ENCODE results near the gene AP5Z1. TPM values are rescaled to one million over a fixed set of nuclear protein-coding genes. Genes with fewer than 3 reads are reported as not detected.

Gene AP5Z1
- total RNA-seq, 1 donor from 2014 or later = 40.5 TPM

GRCh38 chr7:4814433-4814832 lies 39.0 kb downstream of the AP5Z1 start:
- no peak for TF ChIP-seq CTCF (IDR thresholded peaks at IDR 0.05)
- no peak for TF ChIP-seq POLR2A (IDR thresholded peaks at IDR 0.05)
- no peak for TF ChIP-seq POLR2AphosphoS5 (IDR thresholded peaks at IDR 0.05; ENCODE audit: insufficient read depth in 1 of 2, low read depth in 1 of 2)
- no peaks in the 10 kb centered on the region for H3K9me3 ChIP-seq
- H3K36me3 ChIP-seq = no peaks in the 10 kb centered on the region
- H3K27ac ChIP-seq = no peak overlapping the region
- H3K4me3 ChIP-seq = no peak overlapping the region
- no peak for DNase-seq (ENCODE audit: extremely low spot score in 2 of 2)
- intact Hi-C loops (cut with DNase I) = no loop called here
- H3K4me1 ChIP-seq = peaks cover 9% of the 10 kb centered on the region
- H3K27me3 ChIP-seq = no peaks in the 10 kb centered on the region

- H3K4me1 ChIP-seq = peaks cover 9% of the 10 kb centered on the region
- intact Hi-C loops (cut with DNase I) = no loop called here
- no peak for TF ChIP-seq POLR2AphosphoS5 (IDR thresholded peaks at IDR 0.05; ENCODE audit: insufficient read depth in 1 of 2, low read depth in 1 of 2)
- TF ChIP-seq POLR2A (IDR thresholded peaks at IDR 0.05) = no peak
- no peak for TF ChIP-seq CTCF (IDR thresholded peaks at IDR 0.05)
- no peaks in the 10 kb centered on the region for H3K9me3 ChIP-seq
- H3K4me3 ChIP-seq = no peak overlapping the region
- DNase-seq (ENCODE audit: extremely low spot score in 2 of 2) = no peak
- no peaks in the 10 kb centered on the region for H3K36me3 ChIP-seq
- no peak overlapping the region for H3K27ac ChIP-seq
- H3K27me3 ChIP-seq = no peaks in the 10 kb centered on the region
These were observed 39.7 kb downstream of the AP5Z1 start for GRCh38 chr7:4815121-4815520.

- TF ChIP-seq POLR2A (IDR thresholded peaks at IDR 0.05) = no peak
- no peak for TF ChIP-seq CTCF (IDR thresholded peaks at IDR 0.05)
- no peak for TF ChIP-seq POLR2AphosphoS5 (IDR thresholded peaks at IDR 0.05; ENCODE audit: insufficient read depth in 1 of 2, low read depth in 1 of 2)
- Histone ChIP-seq H3K36me3 (no peaks in the 10 kb centered on the region), H3K4me3 (no peak overlapping the region), H3K4me1 (peaks cover 9% of the 10 kb centered on the region), H3K27me3 (no peaks in the 10 kb centered on the region), H3K9me3 (no peaks in the 10 kb centered on the region), H3K27ac (no peak overlapping the region)
- intact Hi-C loops (cut with DNase I) = no loop called here
- no peak for DNase-seq (ENCODE audit: extremely low spot score in 2 of 2)
These were observed 40.4 kb downstream of the AP5Z1 start for GRCh38 chr7:4815609-4816418.

GRCh38 chr7:4816419-4817080 lies 41.1 kb downstream of the AP5Z1 start:
- H3K9me3 ChIP-seq = no peaks in the 10 kb centered on the region
- intact Hi-C loops (cut with DNase I) = no loop called here
- peaks cover 9% of the 10 kb centered on the region for H3K4me1 ChIP-seq
- H3K4me3 ChIP-seq = no peak overlapping the region
- H3K27me3 ChIP-seq = no peaks in the 10 kb centered on the region
- DNase-seq (ENCODE audit: extremely low spot score in 2 of 2) = no peak
- H3K27ac ChIP-seq = no peak overlapping the region
- no peaks in the 10 kb centered on the region for H3K36me3 ChIP-seq
- TF ChIP-seq POLR2A (IDR thresholded peaks at IDR 0.05) (no peak), POLR2AphosphoS5 (IDR thresholded peaks at IDR 0.05; ENCODE audit: insufficient read depth in 1 of 2, low read depth in 1 of 2) (no peak), CTCF (IDR thresholded peaks at IDR 0.05) (no peak)

Measured in vagina (tissue), 2 donors.